ENCODE measurements around the gene GRB2.
A peak's percentile ranks its signal among the peaks of the same experiment; 100 is the strongest.
"Not testable (repeated sequence)": the region's sequence is repeated elsewhere in the genome, so short reads cannot be mapped to it uniquely, and the experiment has no call there.

The GRB2 gene

GRCh38 chr17:75350706-75351105, 54.8 kb downstream of the GRB2 start:
- DNase-seq (ENCODE audit: low spot score): no peak

- no peak for DNase-seq (ENCODE audit: low spot score)
Observed at GRCh38 chr17:75350029-75350428, 55.4 kb downstream of the GRB2 start.

- no peak for DNase-seq (ENCODE audit: low spot score)
Observed at GRCh38 chr17:75349589-75349988, 55.9 kb downstream of the GRB2 start.

- no peak for DNase-seq (ENCODE audit: low spot score)
Observed at GRCh38 chr17:75348386-75349012, 57.0 kb downstream of the GRB2 start.

DNA sequence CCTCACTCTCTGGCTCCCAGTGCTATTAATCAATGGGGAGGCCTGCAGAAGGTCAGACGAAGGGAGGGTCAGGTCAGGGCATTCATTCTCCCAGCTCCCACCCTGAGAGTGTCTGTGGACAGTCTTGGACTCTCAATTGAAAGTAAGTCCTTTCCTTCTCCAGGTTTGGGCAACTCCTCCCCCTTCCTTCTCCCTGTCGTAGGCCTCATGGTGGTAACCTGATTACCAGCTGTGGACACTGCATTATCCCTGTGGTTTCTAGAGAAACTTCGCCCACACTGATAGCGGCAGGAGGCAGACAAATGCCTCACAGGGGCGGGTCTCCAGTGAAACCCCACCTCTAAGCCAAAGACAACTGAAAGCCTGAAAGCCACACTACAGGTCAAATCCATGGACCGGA, 58.6 kb downstream of the GRB2 start:
- no peak for DNase-seq (ENCODE audit: low spot score)

DNA sequence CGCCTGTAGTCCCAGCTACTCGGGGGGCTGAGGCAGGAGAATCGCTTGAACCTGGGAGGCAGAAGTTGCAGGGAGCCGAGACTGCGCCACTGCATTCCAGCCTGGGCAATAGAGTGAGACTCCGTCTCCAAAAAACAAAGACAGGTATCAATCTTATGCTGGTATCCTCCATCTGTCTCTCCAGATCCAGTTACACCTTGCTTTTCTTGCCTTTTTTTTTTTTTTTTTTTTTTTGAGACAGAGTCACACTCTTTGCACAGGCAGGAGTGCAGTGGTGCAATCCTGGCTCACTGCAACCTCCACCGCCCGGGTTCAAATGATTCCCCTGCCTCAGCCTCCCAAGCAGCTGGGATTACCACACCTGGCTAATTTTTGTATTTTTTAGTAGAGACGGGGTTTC, 59.1 kb downstream of the GRB2 start:
- DNase-seq (ENCODE audit: low spot score): not testable (repeated sequence)

DNA sequence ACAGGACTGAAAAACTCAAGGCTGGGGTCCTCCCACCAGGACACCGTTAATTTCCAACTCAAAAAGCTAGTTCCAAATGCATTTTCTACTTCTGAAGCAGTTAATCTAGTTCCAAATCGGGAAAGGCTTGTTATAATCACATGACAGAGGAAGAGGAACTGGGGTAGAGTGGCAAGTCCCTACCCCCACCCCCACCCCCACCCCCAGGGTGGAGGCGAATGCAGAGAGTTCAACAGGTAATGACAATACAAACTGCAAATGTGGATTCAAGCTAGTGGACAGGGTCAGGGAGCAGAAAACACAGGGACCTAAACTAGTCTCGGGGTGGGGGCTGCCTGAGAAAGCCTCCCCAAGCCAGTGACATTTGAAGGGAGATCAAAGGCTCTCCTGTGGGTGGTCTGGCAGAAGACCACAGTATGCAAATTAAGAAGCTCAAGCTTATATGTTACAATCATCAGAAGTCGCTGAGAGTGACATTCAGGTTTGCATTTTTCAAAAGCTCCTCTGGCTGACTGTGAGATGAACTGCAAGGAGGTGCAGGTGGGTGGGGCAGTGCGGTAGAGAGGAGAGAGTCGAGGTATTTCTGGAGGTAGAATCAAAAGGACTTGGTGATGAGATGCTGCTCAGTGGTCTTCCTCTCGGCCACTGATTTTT, 59.8 kb downstream of the GRB2 start:
- no peak for DNase-seq (ENCODE audit: low spot score)

GRCh38 chr17:75344666-75345065, 60.8 kb downstream of the GRB2 start:
- no peak for DNase-seq (ENCODE audit: low spot score)

DNA sequence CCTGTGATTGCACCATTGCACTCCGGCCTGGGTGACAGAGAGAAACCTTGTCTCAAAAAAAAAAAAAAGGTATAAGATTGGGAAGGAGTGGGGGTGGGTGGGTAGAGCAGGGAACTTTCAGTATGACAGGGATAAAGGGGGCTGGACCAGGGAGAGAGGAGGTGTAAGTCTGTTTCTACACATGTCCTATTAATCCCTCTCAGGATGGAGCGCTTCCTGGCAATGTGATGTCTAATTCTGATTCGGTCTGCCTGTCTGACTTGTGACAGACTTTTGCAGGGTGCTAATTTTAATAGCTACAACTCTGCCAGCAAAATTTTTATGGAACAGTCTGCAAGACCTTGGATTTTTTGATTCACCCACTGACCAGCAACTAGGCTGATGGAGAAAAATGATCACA, 62.5 kb downstream of the GRB2 start:
- DNase-seq (ENCODE audit: low spot score): no peak

GRCh38 chr17:75341784-75342486, 63.5 kb downstream of the GRB2 start:
- no peak for DNase-seq (ENCODE audit: low spot score)

GRCh38 chr17:75340631-75341030, 64.8 kb downstream of the GRB2 start:
- peak; percentile 29 for DNase-seq (ENCODE audit: low spot score)

- DNase-seq (ENCODE audit: low spot score): no peak
Observed at GRCh38 chr17:75339971-75340370, 65.5 kb downstream of the GRB2 start.

- no peak for DNase-seq (ENCODE audit: low spot score)
Observed at GRCh38 chr17:75338335-75338734, 67.1 kb downstream of the GRB2 start.

DNA sequence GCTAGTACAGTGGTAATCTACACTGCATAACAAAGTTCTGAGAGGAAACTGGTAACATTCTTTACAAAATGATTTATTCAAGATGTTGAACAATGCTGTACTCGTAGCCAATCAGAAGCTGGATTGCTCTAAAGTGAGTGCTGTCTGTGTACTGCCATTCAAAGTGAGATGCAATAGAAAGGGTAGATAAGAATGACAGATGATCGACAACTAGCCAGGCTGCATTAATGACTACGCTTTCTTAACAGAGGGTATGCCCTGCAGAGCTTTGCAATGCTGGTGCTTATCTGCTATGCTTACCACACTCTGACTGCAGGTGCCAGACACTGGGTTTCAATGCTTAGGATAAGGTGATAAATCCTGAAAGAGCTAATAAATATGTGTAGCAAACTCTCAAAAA, 70.2 kb downstream of the GRB2 start:
- DNase-seq (ENCODE audit: low spot score): no peak

GRCh38 chr17:75334723-75335122, 70.8 kb downstream of the GRB2 start:
- no peak for DNase-seq (ENCODE audit: low spot score)

- DNase-seq (ENCODE audit: low spot score): no peak
Observed at GRCh38 chr17:75331671-75332070, 73.8 kb downstream of the GRB2 start.

DNA sequence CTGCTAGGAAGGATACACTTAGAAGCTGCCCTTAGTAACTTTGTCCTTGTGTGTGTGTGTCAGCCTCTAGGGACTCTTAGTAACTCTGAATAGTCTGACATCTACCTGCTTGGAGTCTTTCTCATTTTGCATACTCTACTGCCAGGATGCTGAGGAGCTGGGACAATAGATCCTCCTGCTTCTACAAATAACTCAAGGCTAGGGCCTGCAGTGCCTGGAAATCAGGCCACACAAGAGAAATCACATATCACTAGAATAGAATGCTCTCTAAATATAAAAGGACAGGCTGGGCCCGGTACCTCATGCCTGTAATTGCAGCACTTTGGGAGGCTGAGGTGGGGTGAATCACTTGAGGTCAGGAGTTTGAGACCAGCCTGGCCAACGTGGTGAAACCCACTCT, 77.7 kb downstream of the GRB2 start:
- DNase-seq (ENCODE audit: low spot score): no peak

DNA sequence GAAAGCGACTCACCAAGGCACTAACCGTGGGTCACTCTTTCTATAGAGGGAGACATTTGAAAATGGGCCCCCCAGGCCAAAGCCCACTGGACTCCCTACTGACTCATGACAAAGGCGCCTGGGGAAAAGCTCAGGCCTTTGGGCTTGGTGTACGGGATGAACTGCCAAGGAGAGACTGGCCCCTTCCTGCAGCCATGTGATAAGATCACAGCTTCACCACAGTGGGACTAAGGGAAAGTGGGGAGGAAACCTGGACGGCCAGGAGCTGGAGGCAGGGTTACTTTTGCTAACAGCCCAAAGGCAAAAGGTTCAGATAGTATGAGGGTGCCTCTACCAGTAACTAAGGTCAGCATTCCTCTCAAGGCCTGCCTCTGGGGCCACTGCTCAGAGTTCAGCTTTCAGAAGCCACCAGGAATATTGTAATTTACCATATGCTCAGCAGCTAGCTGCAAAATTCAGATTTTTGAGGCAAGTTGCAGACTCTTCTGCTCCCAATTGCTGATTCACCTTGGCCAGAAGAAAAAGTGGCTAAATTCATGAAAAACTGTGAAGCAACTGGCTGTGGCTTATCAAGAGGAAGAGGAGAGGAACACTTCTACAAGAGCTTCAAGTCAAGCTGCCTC, 79.1 kb downstream of the GRB2 start:
- no peak for DNase-seq (ENCODE audit: low spot score)

- DNase-seq (ENCODE audit: low spot score): no peak
Observed at GRCh38 chr17:75325827-75326225, 79.7 kb downstream of the GRB2 start.

GRCh38 chr17:75325348-75325747, 80.1 kb downstream of the GRB2 start:
- no peak for DNase-seq (ENCODE audit: low spot score)

DNA sequence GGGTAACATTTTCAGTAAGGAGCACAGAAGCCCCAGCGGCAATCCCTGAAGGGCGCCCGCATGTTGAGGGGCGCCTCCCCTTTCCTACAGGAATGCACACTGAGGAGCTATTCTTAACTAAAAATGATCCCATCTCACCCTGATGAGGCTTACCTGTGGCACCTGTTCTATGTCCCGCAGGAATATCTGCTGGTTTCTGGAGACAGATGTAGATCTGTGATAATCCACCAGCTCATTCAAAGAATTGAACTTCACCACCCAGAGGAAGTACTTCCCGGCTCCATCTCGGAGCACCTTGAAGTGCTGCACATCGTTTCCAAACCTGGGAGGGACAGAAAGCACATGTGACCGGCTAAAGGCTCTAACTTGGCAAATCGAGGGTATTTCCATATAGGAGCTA, 84.0 kb downstream of the GRB2 start:
- DNase-seq (ENCODE audit: low spot score): no peak

GRCh38 chr17:75319904-75320691, 85.4 kb downstream of the GRB2 start:
- DNase-seq (ENCODE audit: low spot score): no peak

All from kidney tubule cell (primary cell).